Mucosa of descending colon (tissue), 3 donors: ENCODE data around the gene EIPR1. TPM values are rescaled to one million over a fixed set of nuclear protein-coding genes. Genes with fewer than 3 reads are reported as not detected.

Experiments used
- ATAC-seq: fragments of 200-7000 bp; cut with Tn5 transposase; one replicate; pipeline ENCODE4 v1.9.1; 2020; ENCODE audit warnings: mild to moderate bottlenecking, moderate library complexity
- DNase-seq, 3 donors: peaks; one replicate each; pipeline ENCODE4 v3.0.0-alpha.2; 2020
- H3K36me3 ChIP-seq: fragments of 200-600 bp; one replicate; pipeline ENCODE4 v1.8.0; 2021; ENCODE audit warnings: low read depth, mild to moderate bottlenecking
- H3K4me1 ChIP-seq: fragments of 200-600 bp; one replicate; pipeline ENCODE4 v1.8.0; 2021; ENCODE audit warnings: low read depth, mild to moderate bottlenecking
- H3K4me3 ChIP-seq: fragments of 200-600 bp; one replicate; pipeline ENCODE4 v1.8.0; 2021; ENCODE audit warnings: mild to moderate bottlenecking
- H3K9me3 ChIP-seq: fragments of 200-600 bp; one replicate; pipeline ENCODE4 v1.8.0; 2021; ENCODE audit warnings: mild to moderate bottlenecking
- intact Hi-C, 2 donors: fragments of 100-400 bp; cut with DNase I in 1 of 2; cut with micrococcal nuclease in 1 of 2; formaldehyde crosslinking; loops; one replicate each; pipeline versions ENCODE4 v1.11.0 to v1.11.1; 2022; cut with DNase I, micrococcal nuclease
- total RNA-seq, 3 donors: library from RNA; stranded (reverse); fragmentation: NEBNext Ultra II Directional in 2 of 3; extraction: Animal tissue kit (Norgen Biotek cat#: 25700) in 2 of 3; gene quantifications; one replicate each; pipeline versions ENCODE4 v1.2.1 to v1.2.4, GENCODE V29; 2021 to 2023
- TF ChIP-seq, protein P1 (sequence below): fragments of 200-600 bp; IDR thresholded peaks from one replicate; pipeline ENCODE4 v1.8.0; 2022; ENCODE audit warnings: antibody characterized with exemption, mild to moderate bottlenecking
- donor health status: DM: no; HTN: no; CAD: no; lungs with moderate emphysema.
- donor health status: DM: no; HTN: no; CAD: no.
- donor health status: DM: no; HTN: yes; CAD: no.

EIPR1 gene
- total RNA-seq, 3 donors from 2014 or later: 15.9 to 27.1 (median 25.0) TPM

DNA sequence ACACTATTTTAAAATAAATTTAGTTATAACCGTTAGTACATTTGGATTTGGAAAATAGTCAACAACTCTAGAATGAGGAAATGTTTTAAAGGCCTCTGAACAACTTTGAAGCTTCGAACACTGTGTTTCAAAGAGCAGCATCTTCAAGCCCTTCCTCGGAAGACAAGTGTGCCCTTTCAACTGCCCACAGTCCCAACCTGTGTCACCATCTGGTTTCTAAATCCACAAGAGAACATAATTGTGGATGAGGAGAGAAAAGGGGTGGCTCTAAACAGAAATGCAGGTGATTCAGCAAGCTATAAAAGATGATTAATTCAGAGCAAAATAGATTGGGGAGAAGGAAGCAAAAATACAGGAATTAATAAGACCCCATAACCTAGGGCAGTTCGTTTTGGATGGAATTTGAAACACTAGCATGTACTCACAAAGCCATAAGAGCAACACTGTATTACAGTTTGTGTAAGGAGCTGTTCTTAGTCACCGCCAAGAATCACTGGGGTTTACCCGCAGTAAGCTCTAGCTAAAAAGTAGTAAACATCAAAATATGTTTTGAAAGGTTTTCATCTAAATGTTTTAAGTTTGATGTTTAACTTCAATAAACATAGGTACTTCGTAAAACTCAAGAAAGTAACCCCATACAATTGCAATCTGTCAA is 160.7 kb downstream of the EIPR1 start:
- TF ChIP-seq, protein P1, sequence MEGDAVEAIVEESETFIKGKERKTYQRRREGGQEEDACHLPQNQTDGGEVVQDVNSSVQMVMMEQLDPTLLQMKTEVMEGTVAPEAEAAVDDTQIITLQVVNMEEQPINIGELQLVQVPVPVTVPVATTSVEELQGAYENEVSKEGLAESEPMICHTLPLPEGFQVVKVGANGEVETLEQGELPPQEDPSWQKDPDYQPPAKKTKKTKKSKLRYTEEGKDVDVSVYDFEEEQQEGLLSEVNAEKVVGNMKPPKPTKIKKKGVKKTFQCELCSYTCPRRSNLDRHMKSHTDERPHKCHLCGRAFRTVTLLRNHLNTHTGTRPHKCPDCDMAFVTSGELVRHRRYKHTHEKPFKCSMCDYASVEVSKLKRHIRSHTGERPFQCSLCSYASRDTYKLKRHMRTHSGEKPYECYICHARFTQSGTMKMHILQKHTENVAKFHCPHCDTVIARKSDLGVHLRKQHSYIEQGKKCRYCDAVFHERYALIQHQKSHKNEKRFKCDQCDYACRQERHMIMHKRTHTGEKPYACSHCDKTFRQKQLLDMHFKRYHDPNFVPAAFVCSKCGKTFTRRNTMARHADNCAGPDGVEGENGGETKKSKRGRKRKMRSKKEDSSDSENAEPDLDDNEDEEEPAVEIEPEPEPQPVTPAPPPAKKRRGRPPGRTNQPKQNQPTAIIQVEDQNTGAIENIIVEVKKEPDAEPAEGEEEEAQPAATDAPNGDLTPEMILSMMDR: no peak
- intact Hi-C loops: no loop called here
- Histone ChIP-seq H3K4me1 (no peaks in the 10 kb centered on the region), H3K4me3 (no peak overlapping the region), H3K9me3 (no peaks in the 10 kb centered on the region), H3K36me3 (no peaks in the 10 kb centered on the region)
- ATAC-seq (no peak), DNase-seq (no peak)

DNA sequence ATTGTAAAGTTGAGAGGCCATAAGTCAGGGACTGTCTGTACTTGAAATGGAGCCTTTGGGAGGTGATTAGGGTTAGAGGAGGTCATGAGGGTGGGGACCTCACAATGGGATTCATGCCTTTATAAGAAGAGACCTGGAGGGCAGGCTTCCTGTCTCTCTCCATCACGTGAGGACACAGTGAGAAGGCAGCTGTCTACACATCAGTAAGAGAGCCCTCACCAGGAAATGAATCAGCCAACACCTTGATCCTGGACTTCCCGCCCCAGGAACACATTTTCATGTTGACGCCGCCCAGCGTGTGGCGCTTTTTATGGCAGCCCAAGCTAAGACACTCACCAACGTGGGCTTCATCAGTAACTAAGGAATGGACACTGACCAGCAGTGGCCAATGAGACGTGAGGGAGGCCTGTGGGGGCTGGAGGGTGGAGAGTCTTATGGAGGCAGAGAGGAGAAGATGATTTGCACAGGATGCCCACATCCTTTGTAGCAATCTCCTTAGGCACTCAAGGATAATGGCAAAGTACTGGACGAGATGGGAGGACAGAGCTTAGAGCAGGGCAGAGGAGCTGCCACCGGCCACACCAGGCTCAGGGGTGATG is 162.7 kb downstream of the EIPR1 start:
- intact Hi-C loops: no loop called here
- no peaks in the 10 kb centered on the region for H3K4me1 ChIP-seq
- H3K9me3 ChIP-seq: no peaks in the 10 kb centered on the region

DNA sequence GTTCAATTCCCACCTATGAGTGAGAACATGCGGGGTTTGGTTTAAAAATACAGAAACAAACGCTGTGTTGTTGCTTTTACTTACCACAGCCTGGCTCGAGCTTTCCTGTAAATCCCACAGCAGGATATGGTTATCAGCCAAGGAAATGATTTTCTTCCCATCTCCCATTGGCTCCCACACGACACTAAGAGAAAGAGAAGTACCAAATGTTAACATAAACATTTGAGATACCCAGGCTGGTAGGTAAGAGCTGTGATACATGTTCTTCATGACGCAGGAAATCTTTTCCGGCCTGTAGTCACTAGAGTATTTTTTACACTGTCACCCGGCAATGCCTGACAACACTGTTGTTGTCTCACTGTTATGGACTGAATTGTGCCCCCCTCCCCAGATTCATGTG is 163.6 kb downstream of the EIPR1 start:
- ATAC-seq (no peak), DNase-seq (no peak)
- Histone ChIP-seq H3K4me3 (no peak overlapping the region), H3K9me3 (no peaks in the 10 kb centered on the region), H3K36me3 (no peaks in the 10 kb centered on the region), H3K4me1 (no peaks in the 10 kb centered on the region)
- TF ChIP-seq, protein P1: no peak
- intact Hi-C loops: no loop called here

More for the DNA sequence above, 162.7 kb downstream of the EIPR1 start:
- H3K36me3 ChIP-seq: no peaks in the 10 kb centered on the region
- TF ChIP-seq, protein P1: no peak
- DNase-seq (no peak), ATAC-seq (no peak)
- H3K4me3 ChIP-seq: no peak overlapping the region

DNA sequence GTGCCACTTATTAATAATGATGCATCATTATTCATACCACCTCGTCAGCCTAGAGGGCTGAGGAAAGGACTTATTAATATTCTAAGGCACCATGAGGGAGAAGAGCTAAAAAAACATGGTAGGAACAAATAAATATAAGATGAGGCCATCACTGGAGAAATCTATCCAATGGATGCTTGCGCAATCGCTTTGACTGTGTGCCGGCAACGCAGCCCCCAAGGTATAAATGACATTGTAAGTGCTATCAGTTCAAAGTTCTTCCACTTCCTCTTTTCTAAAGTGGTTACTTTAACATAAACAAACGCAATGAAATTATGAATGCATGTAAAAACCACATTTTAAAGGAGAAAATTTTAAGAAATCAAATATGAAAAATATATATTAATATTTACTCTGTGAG is 164.6 kb downstream of the EIPR1 start:
- H3K9me3 ChIP-seq: no peaks in the 10 kb centered on the region

DNA sequence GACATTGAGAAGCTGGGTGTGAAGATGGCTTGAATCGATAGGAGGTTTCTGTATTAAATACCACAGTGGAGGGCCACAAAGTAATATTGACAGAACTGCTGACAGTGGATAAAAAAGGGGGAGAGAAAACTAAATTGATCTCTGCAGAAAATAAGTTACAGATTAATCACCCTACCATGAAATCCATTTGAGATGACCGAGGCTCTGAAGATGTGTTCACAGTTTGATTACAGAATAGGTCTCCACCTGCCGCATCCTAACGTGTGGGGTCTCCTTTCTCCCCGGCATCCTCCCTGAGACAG is 165.6 kb downstream of the EIPR1 start:
- DNase-seq (no peak), ATAC-seq (no peak)
- Histone ChIP-seq H3K4me1 (no peaks in the 10 kb centered on the region), H3K4me3 (no peak overlapping the region), H3K9me3 (no peaks in the 10 kb centered on the region), H3K36me3 (no peaks in the 10 kb centered on the region)
- intact Hi-C loops: no loop called here
- TF ChIP-seq, protein P1: no peak

More for the DNA sequence above, 164.6 kb downstream of the EIPR1 start:
- Histone ChIP-seq H3K36me3 (no peaks in the 10 kb centered on the region), H3K4me1 (no peaks in the 10 kb centered on the region), H3K4me3 (no peak overlapping the region)
- intact Hi-C loops: no loop called here
- TF ChIP-seq, protein P1: no peak
- ATAC-seq (no peak), DNase-seq (no peak)
